Measurements from ENCODE around the gene GP2.
"Not testable (repeated sequence)": the region's sequence is repeated elsewhere in the genome, so short reads cannot be mapped to it uniquely, and the experiment has no call there.

The GP2 gene

DNA sequence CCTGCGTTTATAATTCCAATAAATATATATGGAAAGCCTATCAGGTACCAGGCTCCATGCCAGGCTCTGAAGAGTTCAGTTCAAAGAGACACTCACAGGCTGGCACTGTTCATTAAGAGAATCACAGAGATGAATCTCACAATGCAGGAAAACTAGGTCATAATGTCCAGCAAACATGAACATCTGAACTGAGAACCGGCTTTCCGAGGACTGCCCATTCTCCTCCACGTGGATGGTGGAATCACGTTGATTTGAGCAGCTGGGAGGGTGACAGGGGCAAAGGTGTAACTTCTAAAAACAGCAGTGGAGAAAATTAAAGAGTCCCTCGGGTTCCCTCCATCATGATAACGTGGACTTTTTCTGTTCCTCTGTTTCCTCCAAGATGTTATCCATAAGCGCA, 10.2 kb downstream of the GP2 start:
- no peak overlapping the region for H3K27ac ChIP-seq (ENCODE audit: insufficient read depth, low read length, poor library complexity, severe bottlenecking)
- DNase-seq = no peak
- H3K4me1 ChIP-seq (ENCODE audit: control insufficient read depth, insufficient read depth, low read length, poor library complexity, severe bottlenecking) = no peaks in the 10 kb centered on the region
- H3K4me3 ChIP-seq (ENCODE audit: insufficient read depth, low read depth, low read length, poor library complexity, severe bottlenecking) = no peak overlapping the region
- no peaks in the 10 kb centered on the region for H3K36me3 ChIP-seq (ENCODE audit: control insufficient read depth, insufficient read depth, low read length)
- no peaks in the 10 kb centered on the region for H3K27me3 ChIP-seq (replicated peaks; ENCODE audit: control insufficient read depth, insufficient read depth, low read length, poor library complexity, severe bottlenecking)
- no peaks in the 10 kb centered on the region for H3K9me3 ChIP-seq (ENCODE audit: control insufficient read depth, low read length)

DNA sequence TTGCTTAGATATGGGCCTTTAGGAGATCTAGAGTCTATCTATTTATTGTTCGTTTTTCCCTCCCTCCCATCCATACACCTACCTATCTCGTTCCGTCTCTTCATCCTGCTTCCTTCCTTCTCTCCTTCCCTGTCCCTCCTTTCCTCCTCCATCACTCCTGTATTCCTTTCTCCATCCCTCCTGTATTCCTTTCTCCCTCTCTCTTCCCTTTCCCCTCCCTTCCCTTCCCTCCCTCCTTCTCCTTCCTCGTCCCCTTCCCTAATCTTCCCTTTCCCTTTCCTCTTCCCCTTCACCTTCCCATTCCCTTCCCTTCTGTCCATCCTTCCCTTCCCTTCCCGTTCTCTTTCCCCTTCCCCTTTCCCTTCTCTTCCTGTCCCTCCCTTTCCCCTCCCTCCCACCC, 10.6 kb downstream of the GP2 start:
- DNase-seq = no peak
- H3K4me1 ChIP-seq (ENCODE audit: control insufficient read depth, insufficient read depth, low read length, poor library complexity, severe bottlenecking) = no peaks in the 10 kb centered on the region
- H3K36me3 ChIP-seq (ENCODE audit: control insufficient read depth, insufficient read depth, low read length) = no peaks in the 10 kb centered on the region
- H3K9me3 ChIP-seq (ENCODE audit: control insufficient read depth, low read length) = no peaks in the 10 kb centered on the region
- no peak overlapping the region for H3K27ac ChIP-seq (ENCODE audit: insufficient read depth, low read length, poor library complexity, severe bottlenecking)
- H3K27me3 ChIP-seq (replicated peaks; ENCODE audit: control insufficient read depth, insufficient read depth, low read length, poor library complexity, severe bottlenecking) = no peaks in the 10 kb centered on the region
- H3K4me3 ChIP-seq (ENCODE audit: insufficient read depth, low read depth, low read length, poor library complexity, severe bottlenecking) = no peak overlapping the region

DNA sequence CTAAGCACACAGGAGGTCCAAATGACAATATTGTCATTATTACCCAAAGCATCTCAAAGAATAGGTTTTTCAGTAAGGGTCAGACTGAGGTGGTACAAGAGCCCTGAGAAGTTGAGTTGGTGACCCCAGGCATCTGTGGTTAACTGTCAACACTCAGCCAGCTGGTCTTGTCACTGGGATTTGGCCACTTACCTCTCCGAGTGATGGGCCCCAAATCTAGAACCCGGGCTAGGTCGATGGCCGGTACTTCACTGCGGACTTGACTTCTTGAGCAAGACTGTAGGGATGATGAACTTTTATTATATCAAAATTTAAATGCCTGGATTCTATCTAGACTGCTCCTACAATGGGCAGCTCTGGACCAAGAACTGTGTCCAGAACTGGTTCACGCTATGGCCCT, 11.5 kb downstream of the GP2 start:
- Histone ChIP-seq H3K9me3 (ENCODE audit: control insufficient read depth, low read length) (no peaks in the 10 kb centered on the region), H3K36me3 (ENCODE audit: control insufficient read depth, insufficient read depth, low read length) (no peaks in the 10 kb centered on the region), H3K27ac (ENCODE audit: insufficient read depth, low read length, poor library complexity, severe bottlenecking) (no peak overlapping the region), H3K4me3 (ENCODE audit: insufficient read depth, low read depth, low read length, poor library complexity, severe bottlenecking) (no peak overlapping the region), H3K27me3 (replicated peaks; ENCODE audit: control insufficient read depth, insufficient read depth, low read length, poor library complexity, severe bottlenecking) (no peaks in the 10 kb centered on the region), H3K4me1 (ENCODE audit: control insufficient read depth, insufficient read depth, low read length, poor library complexity, severe bottlenecking) (no peaks in the 10 kb centered on the region)
- no peak for DNase-seq

DNA sequence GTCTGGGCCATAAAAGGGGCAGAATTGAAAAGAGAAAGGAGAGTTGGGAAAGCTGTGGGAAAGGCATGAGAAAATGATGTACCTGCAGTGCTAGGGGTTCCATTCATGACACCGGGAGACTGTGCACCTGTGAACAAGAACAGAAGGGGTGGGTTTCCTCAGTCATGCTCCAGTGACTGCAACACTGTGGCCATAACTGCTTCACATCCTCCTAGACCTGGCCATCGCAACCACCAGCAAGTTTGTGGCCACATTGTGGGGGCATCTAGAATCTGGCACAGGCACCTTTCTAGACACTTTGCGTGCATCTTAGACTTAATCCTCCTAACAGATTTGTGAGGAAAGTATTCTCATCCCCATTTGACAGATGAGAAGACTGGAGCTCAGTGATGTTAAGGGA, 12.7 kb downstream of the GP2 start:
- no peaks in the 10 kb centered on the region for H3K4me1 ChIP-seq (ENCODE audit: control insufficient read depth, insufficient read depth, low read length, poor library complexity, severe bottlenecking)
- no peak for DNase-seq
- H3K9me3 ChIP-seq (ENCODE audit: control insufficient read depth, low read length) = no peaks in the 10 kb centered on the region
- no peaks in the 10 kb centered on the region for H3K36me3 ChIP-seq (ENCODE audit: control insufficient read depth, insufficient read depth, low read length)
- H3K27me3 ChIP-seq (replicated peaks; ENCODE audit: control insufficient read depth, insufficient read depth, low read length, poor library complexity, severe bottlenecking) = no peaks in the 10 kb centered on the region
- H3K27ac ChIP-seq (ENCODE audit: insufficient read depth, low read length, poor library complexity, severe bottlenecking) = no peak overlapping the region
- H3K4me3 ChIP-seq (ENCODE audit: insufficient read depth, low read depth, low read length, poor library complexity, severe bottlenecking) = no peak overlapping the region

DNA sequence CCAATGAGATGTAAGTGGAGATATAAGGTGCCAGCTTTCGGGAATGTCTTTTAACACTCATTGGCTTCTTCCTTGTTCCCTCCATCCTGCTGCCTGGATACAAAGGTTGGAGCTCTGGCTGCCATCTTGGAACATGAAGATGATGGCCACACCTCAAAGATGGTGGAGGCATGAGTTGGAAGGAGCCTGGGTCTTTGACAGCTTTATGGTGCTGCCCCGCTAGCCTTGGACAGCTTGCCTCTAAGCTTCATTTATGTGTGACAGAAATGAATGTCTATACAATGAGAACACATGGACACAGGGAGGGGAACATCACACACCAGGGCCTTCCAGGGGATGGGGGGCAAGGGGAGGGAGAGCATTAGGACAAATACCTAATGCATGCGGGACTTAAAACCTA, 13.6 kb downstream of the GP2 start:
- H3K9me3 ChIP-seq (ENCODE audit: control insufficient read depth, low read length) = no peaks in the 10 kb centered on the region
- no peak overlapping the region for H3K27ac ChIP-seq (ENCODE audit: insufficient read depth, low read length, poor library complexity, severe bottlenecking)
- H3K4me3 ChIP-seq (ENCODE audit: insufficient read depth, low read depth, low read length, poor library complexity, severe bottlenecking) = no peak overlapping the region
- H3K36me3 ChIP-seq (ENCODE audit: control insufficient read depth, insufficient read depth, low read length) = no peaks in the 10 kb centered on the region
- DNase-seq = no peak
- no peaks in the 10 kb centered on the region for H3K27me3 ChIP-seq (replicated peaks; ENCODE audit: control insufficient read depth, insufficient read depth, low read length, poor library complexity, severe bottlenecking)
- no peaks in the 10 kb centered on the region for H3K4me1 ChIP-seq (ENCODE audit: control insufficient read depth, insufficient read depth, low read length, poor library complexity, severe bottlenecking)

DNA sequence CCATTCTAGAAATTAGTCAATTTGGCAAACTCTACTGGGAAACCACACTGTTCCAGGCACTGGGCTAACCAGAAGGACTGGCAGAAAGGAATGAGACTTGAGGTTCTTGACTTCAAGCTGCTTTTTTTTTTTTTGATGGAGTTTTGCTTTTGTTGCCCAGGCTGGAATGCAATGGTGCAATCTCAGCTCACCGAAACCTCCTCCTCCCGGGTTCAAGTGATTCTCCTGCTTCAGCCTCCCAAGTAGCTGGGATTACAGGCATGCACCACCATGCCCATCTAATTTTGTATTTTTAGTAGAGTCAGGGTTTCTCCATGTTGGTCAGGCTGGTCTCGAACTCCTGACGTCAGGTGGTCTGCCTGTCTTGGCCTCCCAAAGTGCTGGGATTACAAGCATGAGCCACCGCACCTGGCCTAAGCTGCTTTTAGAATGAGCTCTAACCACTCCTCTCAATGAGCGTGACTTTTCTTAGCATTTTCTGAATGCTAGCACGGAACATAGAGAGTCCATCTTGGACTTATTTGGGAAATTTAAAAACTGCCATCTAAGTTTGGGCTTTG, 14.7 kb downstream of the GP2 start:
- not testable (repeated sequence) for H3K27me3 ChIP-seq (replicated peaks; ENCODE audit: control insufficient read depth, insufficient read depth, low read length, poor library complexity, severe bottlenecking); H3K27ac ChIP-seq (ENCODE audit: insufficient read depth, low read length, poor library complexity, severe bottlenecking); DNase-seq; H3K4me3 ChIP-seq (ENCODE audit: insufficient read depth, low read depth, low read length, poor library complexity, severe bottlenecking); H3K36me3 ChIP-seq (ENCODE audit: control insufficient read depth, insufficient read depth, low read length); H3K4me1 ChIP-seq (ENCODE audit: control insufficient read depth, insufficient read depth, low read length, poor library complexity, severe bottlenecking); H3K9me3 ChIP-seq (ENCODE audit: control insufficient read depth, low read length)

DNA sequence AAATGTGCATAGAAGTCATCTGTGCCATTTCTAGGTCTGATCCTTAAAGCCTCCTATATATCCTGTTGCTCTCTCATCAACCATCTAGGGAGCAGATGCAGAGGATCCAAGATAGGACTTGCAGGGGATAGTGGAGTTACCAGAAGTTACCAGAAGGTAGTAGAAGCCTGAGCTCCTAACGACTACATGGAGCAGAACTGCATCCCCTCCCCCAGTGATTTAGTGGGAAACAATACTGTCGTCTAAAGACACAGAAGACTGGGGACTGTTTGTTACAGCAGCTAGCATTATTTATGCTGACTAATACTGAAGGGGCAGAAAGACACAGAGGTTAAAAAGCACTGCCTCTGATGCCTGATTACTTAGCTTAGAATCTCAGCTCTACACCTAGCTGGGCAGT, 15.8 kb downstream of the GP2 start:
- Histone ChIP-seq H3K4me1 (ENCODE audit: control insufficient read depth, insufficient read depth, low read length, poor library complexity, severe bottlenecking) (no peaks in the 10 kb centered on the region), H3K36me3 (ENCODE audit: control insufficient read depth, insufficient read depth, low read length) (no peaks in the 10 kb centered on the region), H3K4me3 (ENCODE audit: insufficient read depth, low read depth, low read length, poor library complexity, severe bottlenecking) (no peak overlapping the region), H3K27ac (ENCODE audit: insufficient read depth, low read length, poor library complexity, severe bottlenecking) (no peak overlapping the region), H3K9me3 (ENCODE audit: control insufficient read depth, low read length) (no peaks in the 10 kb centered on the region), H3K27me3 (replicated peaks; ENCODE audit: control insufficient read depth, insufficient read depth, low read length, poor library complexity, severe bottlenecking) (no peaks in the 10 kb centered on the region)
- no peak for DNase-seq

DNA sequence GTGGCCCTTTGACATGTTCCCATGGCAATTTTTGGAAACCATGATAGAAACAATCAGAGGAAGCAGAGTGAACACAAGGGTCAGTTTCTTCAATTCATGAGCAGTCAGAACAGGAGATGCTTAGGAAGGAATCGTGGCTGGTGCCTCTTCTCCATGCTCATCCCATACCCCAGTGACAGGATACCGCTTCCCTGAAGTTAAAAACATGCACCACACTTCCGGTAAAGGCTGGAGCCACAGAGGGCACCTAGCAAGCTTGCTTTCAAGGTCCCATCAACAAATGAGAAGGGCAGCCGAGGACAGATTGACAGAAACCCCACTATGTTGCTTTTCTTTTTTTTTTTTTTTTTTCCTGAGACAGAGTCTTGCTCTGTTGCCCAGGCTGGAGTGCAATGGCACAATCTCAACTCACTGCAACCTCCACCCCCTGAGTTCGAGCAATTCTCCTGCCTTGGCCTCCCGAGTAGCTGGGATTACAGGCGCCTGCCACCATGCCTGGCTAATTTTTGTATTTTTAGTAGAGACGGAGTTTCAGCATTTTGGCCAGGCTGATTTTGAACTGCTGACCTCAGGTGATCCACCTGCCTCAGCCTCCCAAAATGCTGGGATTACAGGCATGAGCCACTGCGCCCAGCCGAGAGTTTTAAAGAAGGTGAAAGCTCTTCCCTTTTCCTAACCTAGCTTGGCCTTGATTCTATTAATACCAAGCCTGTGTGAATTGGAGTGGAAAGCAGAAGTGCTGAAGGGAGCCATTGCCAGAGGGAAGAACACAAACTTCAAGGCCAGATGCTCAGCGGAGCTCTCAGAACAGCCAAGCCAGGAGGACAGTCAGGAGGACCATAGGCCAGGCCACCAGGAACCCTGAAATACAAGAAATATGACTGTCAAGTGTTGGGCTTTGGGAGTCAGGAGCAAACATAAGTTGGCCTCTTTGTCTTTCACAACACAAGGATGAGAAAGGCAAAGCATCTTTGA, 16.6 kb downstream of the GP2 start:
- Histone ChIP-seq H3K27ac (ENCODE audit: insufficient read depth, low read length, poor library complexity, severe bottlenecking) (no peak overlapping the region), H3K9me3 (ENCODE audit: control insufficient read depth, low read length) (no peaks in the 10 kb centered on the region), H3K36me3 (ENCODE audit: control insufficient read depth, insufficient read depth, low read length) (no peaks in the 10 kb centered on the region), H3K4me3 (ENCODE audit: insufficient read depth, low read depth, low read length, poor library complexity, severe bottlenecking) (no peak overlapping the region), H3K4me1 (ENCODE audit: control insufficient read depth, insufficient read depth, low read length, poor library complexity, severe bottlenecking) (no peaks in the 10 kb centered on the region), H3K27me3 (replicated peaks; ENCODE audit: control insufficient read depth, insufficient read depth, low read length, poor library complexity, severe bottlenecking) (no peaks in the 10 kb centered on the region)
- no peak for DNase-seq

DNA sequence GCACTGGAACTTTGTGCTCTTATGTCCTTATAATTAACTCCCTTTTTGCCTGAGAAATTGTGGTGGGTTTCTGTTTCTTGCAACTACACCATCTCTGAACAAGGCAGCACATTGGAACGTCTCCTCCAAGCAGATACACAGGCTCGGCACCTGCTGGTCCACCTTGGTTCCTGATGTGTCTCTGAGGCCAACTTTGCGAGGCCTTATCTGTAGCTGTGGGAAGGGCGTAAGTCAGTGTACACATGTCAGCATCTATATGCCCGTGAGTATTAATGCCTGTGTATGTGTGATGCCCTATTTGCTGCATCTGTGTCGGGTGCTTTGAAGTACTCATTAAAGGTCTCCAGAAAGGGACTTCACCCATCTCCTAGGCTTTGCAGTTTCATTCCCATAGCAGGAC, 17.5 kb downstream of the GP2 start:
- no peak overlapping the region for H3K27ac ChIP-seq (ENCODE audit: insufficient read depth, low read length, poor library complexity, severe bottlenecking)
- DNase-seq = no peak
- H3K4me1 ChIP-seq (ENCODE audit: control insufficient read depth, insufficient read depth, low read length, poor library complexity, severe bottlenecking) = no peaks in the 10 kb centered on the region
- no peaks in the 10 kb centered on the region for H3K27me3 ChIP-seq (replicated peaks; ENCODE audit: control insufficient read depth, insufficient read depth, low read length, poor library complexity, severe bottlenecking)
- no peaks in the 10 kb centered on the region for H3K36me3 ChIP-seq (ENCODE audit: control insufficient read depth, insufficient read depth, low read length)
- H3K9me3 ChIP-seq (ENCODE audit: control insufficient read depth, low read length) = no peaks in the 10 kb centered on the region
- H3K4me3 ChIP-seq (ENCODE audit: insufficient read depth, low read depth, low read length, poor library complexity, severe bottlenecking) = no peak overlapping the region

DNA sequence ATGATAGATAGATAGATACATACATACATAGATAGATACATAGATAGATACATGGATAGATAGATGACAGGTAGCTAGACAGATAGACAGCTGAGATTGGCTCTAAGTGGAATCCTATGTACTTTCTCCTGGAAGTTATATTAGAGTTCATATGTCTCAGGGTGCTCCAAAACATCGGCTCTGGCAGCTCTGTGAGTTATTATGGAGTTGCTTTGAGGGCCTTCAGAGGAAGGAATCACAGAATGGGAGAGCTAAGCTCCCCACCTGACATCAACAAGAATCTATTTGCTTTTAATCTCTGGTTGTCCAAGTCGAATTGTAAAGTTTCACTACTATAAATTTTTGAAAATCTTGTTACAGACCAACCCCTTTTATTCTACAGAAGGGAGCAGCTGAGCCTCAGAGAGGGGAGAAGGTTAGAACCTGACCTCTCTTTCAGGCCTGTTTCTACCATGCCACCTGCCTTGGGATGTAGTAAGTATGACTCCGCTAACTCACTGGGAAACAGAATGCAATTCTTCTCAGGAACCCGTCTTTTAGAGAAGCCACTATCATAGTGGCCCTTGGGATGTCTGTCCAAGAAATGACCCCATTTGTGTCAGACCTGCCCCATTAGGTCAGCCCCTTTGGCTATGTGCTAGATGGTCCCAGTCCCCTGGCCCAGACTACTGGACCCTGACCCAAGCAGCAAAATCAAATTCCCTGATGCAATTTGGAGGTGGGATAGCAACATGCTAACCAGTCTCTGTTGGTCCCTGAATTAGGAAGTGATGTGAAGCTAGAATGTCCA, 18.3 kb downstream of the GP2 start:
- Histone ChIP-seq H3K27me3 (replicated peaks; ENCODE audit: control insufficient read depth, insufficient read depth, low read length, poor library complexity, severe bottlenecking) (no peaks in the 10 kb centered on the region), H3K36me3 (ENCODE audit: control insufficient read depth, insufficient read depth, low read length) (no peaks in the 10 kb centered on the region), H3K27ac (ENCODE audit: insufficient read depth, low read length, poor library complexity, severe bottlenecking) (no peak overlapping the region), H3K4me3 (ENCODE audit: insufficient read depth, low read depth, low read length, poor library complexity, severe bottlenecking) (no peak overlapping the region), H3K4me1 (ENCODE audit: control insufficient read depth, insufficient read depth, low read length, poor library complexity, severe bottlenecking) (no peaks in the 10 kb centered on the region), H3K9me3 (ENCODE audit: control insufficient read depth, low read length) (no peaks in the 10 kb centered on the region)
- no peak for DNase-seq

All from effector memory CD4-positive, alpha-beta T cell (primary cell).